Measurements from ENCODE around the gene HEG1.

HEG1 gene

GRCh38 chr3:125017406-125017805 lies 38.4 kb downstream of the HEG1 start:
- ChIA-PET CTCF (no interaction called here), POLR2A (no interaction called here)
- H3K4me3 ChIP-seq (ENCODE audit: low read depth, low read length), result no peak overlapping the region
- no peak for TF ChIP-seq CTCF (IDR thresholded peaks at IDR 0.05; ENCODE audit: insufficient read depth, low read length, missing control alignments)
- DNase-seq (ENCODE audit: low read depth, low spot score), result no peak

- TF ChIP-seq CTCF (IDR thresholded peaks at IDR 0.05; ENCODE audit: insufficient read depth, low read length, missing control alignments), result no peak
- CTCF ChIA-PET, result no interaction called here
- POLR2A ChIA-PET, result no interaction called here
- DNase-seq (ENCODE audit: low read depth, low spot score), result no peak
- H3K4me3 ChIP-seq (ENCODE audit: low read depth, low read length), result no peak overlapping the region
Measured at GRCh38 chr3:125014570-125015179, 41.1 kb downstream of the HEG1 start.

- TF ChIP-seq CTCF (IDR thresholded peaks at IDR 0.05; ENCODE audit: insufficient read depth, low read length, missing control alignments), result no peak
- H3K4me3 ChIP-seq (ENCODE audit: low read depth, low read length), result no peak overlapping the region
- POLR2A ChIA-PET, result no interaction called here
- DNase-seq (ENCODE audit: low read depth, low spot score), result no peak
- CTCF ChIA-PET, result interaction anchor here (1.2 to 1.4 kb wide), 3 partner anchors 9 to 178 kb away, joined by 3 to 4 read pairs (median 3); no protein-coding TSS in a partner anchor
Measured at GRCh38 chr3:125013095-125013494, 42.7 kb downstream of the HEG1 start.

- POLR2A ChIA-PET, result no interaction called here
- CTCF ChIA-PET, result interaction anchor here (0.6 to 1.4 kb wide), 4 partner anchors 8 to 179 kb away, joined by 3 to 4 read pairs (median 3); no protein-coding TSS in a partner anchor
Measured at GRCh38 chr3:125011941-125012340, 43.9 kb downstream of the HEG1 start.

GRCh38 chr3:125010393-125010792 lies 45.4 kb downstream of the HEG1 start:
- POLR2A ChIA-PET, result no interaction called here

More at GRCh38 chr3:125011941-125012340, 43.9 kb downstream of the HEG1 start:
- no peak for TF ChIP-seq CTCF (IDR thresholded peaks at IDR 0.05; ENCODE audit: insufficient read depth, low read length, missing control alignments)
- DNase-seq (ENCODE audit: low read depth, low spot score), result no peak
- H3K4me3 ChIP-seq (ENCODE audit: low read depth, low read length), result no peak overlapping the region

GRCh38 chr3:125008766-125009165 lies 47.0 kb downstream of the HEG1 start:
- ChIA-PET POLR2A (no interaction called here), CTCF (interaction anchor here (0.6 to 2.3 kb wide), 4 partner anchors 10 to 577 kb away, joined by 3 to 5 read pairs (median 3); no protein-coding TSS in a partner anchor)
- no peak overlapping the region for H3K4me3 ChIP-seq (ENCODE audit: low read depth, low read length)
- TF ChIP-seq CTCF (IDR thresholded peaks at IDR 0.05; ENCODE audit: insufficient read depth, low read length, missing control alignments), result no peak
- no peak for DNase-seq (ENCODE audit: low read depth, low spot score)

More at GRCh38 chr3:125010393-125010792, 45.4 kb downstream of the HEG1 start:
- no peak for TF ChIP-seq CTCF (IDR thresholded peaks at IDR 0.05; ENCODE audit: insufficient read depth, low read length, missing control alignments)
- no peak overlapping the region for H3K4me3 ChIP-seq (ENCODE audit: low read depth, low read length)
- DNase-seq (ENCODE audit: low read depth, low spot score), result no peak
- CTCF ChIA-PET, result interaction anchor here (0.9 kb wide), 1 partner anchor 13 kb away, joined by 3 read pairs; no protein-coding TSS in a partner anchor

Measured in AG04449 (cell line).